Astrocyte (in vitro differentiated cells and primary cell): ENCODE results near the gene EMC10.

Experiments used
- EZH2 ChIP-seq: IDR thresholded peaks from 2 replicates; pipeline ENCODE4 v1.6.1; 2012; ENCODE audit warnings: mild to moderate bottlenecking, low read length, inconsistent platforms; ENCODE audit not compliant: insufficient read depth
- TF ChIP-seq, protein P1 (sequence below): IDR thresholded peaks from 2 replicates; pipeline ENCODE4 v1.5.1; 2011; ENCODE audit warnings: low read depth, mild to moderate bottlenecking, inconsistent platforms, low read length, moderate library complexity; ENCODE audit not compliant: insufficient read depth

DNA sequence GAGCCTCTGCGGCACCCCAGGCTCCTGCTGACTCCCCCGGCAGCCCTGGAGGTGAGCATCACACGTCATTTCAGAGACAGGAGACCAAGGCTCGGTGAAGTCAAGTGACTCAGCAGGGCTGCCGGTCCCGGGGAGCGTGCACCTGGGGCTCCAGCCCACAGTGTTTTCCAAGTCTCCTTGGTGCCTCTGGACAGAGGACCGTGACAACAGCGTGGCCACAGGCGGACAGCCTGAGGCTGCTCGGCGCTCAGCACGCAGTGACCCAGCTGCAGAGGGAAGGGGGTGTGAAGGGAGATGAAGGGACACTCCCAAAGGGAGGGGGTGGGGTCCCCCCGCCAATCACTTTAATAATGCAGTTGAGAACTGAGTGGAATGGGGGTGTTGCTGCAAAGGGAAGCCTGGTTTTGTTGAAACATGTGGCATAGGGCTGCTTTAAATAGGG is 54.9 kb downstream of the EMC10 start:
- TF ChIP-seq, protein P1, sequence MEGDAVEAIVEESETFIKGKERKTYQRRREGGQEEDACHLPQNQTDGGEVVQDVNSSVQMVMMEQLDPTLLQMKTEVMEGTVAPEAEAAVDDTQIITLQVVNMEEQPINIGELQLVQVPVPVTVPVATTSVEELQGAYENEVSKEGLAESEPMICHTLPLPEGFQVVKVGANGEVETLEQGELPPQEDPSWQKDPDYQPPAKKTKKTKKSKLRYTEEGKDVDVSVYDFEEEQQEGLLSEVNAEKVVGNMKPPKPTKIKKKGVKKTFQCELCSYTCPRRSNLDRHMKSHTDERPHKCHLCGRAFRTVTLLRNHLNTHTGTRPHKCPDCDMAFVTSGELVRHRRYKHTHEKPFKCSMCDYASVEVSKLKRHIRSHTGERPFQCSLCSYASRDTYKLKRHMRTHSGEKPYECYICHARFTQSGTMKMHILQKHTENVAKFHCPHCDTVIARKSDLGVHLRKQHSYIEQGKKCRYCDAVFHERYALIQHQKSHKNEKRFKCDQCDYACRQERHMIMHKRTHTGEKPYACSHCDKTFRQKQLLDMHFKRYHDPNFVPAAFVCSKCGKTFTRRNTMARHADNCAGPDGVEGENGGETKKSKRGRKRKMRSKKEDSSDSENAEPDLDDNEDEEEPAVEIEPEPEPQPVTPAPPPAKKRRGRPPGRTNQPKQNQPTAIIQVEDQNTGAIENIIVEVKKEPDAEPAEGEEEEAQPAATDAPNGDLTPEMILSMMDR = no peak
- no peak for TF ChIP-seq EZH2
